GDM1 (cell line): ENCODE data around the gene RCCD1.
A peak's percentile ranks its signal among the peaks of the same experiment; 100 is the strongest.
"Not testable (repeated sequence)": the region's sequence is repeated elsewhere in the genome, so short reads cannot be mapped to it uniquely, and the experiment has no call there.

Experiments
- DNase-seq: peaks from one replicate; lab custom pipeline; 2025; lab: John Stamatoyannopoulos, UW

The RCCD1 gene

DNA sequence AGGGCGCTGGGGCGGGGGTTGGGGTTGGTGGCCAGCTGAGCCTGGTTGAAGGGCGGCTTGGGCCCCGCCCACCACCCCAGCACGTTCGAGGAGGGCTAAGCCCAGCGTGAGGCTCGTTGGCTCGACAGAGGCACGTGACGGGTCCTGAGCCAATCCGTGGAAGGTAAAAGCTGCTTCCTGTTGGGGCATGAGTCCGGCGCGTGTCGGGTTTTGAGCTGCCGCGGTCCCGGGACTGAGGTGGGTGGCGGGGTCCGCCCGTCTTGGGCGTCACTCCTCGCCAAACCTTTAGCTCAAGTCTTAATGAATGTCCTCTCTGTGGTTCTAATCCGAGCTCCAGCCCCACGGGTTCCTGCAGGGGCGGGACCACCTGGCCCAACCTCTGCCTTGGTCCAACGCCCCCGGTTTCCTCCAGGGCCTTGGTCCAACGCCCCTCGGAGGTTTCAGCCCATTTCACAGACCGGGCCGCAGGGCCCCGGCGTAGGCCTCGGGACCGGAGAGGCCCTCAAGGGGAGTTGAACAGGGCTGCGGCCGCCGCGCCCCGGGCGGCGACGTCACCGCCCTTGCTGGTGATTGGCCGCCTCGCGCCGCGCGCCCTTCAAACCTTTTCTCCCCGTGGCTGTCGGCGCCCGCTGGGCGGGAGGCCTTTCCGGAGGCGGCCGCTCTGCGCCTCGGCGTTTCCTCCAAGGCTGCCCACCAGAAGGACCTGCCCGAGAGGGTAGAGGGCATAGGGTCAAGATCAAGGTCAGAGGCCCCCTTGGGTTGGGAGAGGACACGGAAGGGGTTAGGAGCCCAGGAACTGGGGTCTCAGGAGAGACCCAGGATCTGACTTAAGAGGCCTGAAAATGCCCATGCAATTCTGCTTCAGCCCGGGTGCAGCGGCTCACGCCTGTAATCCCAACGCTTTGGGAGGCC, at the start of gene RCCD1:
Gene RCCD1 (plus strand): TSS at position 173 of the 912 bp plus-strand sequence. CDS start 1,851 bp downstream, outside the sequence.
- DNase-seq: peak; percentile 90

DNA sequence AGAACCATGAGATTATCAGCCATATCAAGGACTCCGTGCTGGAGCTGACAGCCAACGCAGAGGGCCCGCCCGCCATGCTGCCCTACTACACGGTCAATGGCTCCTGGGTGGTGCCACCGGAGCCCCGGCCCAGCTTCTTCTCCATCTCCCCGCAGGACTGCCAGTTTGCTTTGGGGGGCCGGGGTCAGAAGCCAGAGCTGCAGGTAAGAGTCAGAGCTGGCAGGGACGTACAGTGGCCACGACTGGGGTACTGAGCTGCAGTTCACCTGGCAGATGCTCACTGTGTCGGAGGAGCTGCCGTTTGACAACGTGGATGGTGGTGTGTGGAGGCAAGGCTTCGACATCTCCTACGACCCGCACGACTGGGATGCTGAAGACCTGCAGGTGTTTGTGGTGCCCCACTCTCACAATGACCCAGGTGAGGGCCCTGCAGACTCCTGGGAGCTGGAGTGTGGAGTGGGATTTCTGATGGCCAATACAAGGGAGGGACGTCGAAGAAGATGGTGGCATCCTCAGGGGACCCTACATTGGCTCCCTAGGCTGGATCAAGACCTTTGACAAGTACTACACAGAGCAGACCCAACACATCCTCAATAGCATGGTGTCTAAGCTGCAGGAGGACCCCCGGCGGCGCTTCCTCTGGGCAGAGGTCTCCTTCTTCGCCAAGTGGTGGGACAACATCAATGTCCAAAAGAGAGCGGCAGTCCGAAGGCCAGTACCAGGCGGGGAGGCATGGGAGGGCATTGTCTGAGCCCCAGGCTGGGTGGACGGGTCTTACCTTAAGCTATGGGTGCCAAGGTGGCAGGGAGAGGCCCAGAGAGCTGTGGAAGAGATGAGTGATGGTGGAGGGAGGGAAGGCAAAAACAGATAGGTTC, 49.1 kb upstream of the RCCD1 start:
- no peak for DNase-seq

- DNase-seq: no peak
Measured at GRCh38 chr15:90906181-90906849, 48.4 kb upstream of the RCCD1 start.

- DNase-seq: no peak
Measured at GRCh38 chr15:90907051-90907660, 47.5 kb upstream of the RCCD1 start.

DNA sequence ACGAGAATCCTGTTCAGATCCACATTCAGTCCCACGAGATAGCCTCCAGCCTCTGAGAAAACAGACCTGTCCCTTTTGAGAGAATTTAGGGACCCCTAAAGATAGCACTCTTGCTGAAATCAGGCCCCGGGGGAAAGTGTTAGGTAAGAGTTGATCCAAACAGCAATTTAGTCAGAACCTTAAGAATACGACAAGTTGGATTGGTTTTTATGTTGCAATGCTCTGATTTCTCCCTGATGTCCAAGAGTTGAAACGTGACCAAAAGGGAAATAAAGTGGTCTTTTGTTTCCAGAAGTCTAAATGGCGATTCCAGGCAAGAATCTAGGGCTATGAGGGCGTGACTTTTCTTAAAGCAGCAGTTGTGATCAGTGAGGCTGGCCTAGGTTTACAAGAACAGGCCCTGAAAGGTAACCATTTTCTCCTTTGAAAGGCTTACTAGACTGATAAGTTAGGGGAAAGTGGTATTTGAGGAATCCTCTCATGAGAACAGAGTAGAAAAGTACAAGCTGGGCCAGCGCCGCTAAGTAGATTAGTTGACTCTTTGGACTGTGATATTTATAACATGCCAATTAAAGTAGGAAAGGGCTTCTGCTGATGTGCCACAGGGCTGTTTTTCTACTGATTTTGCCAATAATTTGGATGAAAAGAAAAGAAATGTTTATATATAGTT, 46.7 kb upstream of the RCCD1 start:
- no peak for DNase-seq

- DNase-seq: not testable (repeated sequence)
Measured at GRCh38 chr15:90909449-90909848, 45.2 kb upstream of the RCCD1 start.

DNA sequence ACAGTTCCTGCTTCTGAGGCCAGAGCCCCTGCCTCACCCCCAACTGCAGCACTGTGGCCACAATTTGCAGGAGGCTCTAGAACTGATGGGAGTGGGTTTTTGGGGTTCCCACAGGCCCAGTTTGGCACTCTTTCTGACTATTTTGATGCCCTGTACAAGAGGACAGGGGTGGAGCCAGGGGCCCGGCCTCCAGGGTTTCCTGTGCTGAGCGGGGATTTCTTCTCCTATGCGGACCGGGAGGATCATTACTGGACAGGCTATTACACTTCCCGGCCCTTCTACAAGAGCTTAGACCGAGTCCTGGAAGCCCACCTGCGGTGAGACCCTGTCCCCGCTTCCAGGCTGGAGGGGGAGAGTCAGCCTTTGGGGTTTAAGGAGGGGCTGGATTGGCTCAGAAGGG, 44.7 kb upstream of the RCCD1 start:
- DNase-seq: no peak

- DNase-seq: no peak
Measured at GRCh38 chr15:90910441-90911301, 44.0 kb upstream of the RCCD1 start.

DNA sequence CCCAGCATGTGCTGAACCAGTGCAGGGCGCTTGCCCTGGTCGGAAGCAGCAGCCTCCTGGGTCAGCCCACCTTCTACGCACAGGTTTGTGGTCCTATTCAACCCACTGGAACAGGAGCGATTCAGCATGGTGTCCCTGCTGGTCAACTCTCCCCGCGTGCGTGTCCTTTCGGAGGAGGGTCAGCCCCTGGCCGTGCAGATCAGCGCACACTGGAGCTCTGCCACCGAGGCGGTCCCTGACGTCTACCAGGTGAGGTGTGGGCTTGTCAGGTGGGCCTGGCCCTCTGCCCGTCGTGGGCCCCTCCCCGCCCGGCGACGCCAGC, 43.4 kb upstream of the RCCD1 start:
- no peak for DNase-seq

DNA sequence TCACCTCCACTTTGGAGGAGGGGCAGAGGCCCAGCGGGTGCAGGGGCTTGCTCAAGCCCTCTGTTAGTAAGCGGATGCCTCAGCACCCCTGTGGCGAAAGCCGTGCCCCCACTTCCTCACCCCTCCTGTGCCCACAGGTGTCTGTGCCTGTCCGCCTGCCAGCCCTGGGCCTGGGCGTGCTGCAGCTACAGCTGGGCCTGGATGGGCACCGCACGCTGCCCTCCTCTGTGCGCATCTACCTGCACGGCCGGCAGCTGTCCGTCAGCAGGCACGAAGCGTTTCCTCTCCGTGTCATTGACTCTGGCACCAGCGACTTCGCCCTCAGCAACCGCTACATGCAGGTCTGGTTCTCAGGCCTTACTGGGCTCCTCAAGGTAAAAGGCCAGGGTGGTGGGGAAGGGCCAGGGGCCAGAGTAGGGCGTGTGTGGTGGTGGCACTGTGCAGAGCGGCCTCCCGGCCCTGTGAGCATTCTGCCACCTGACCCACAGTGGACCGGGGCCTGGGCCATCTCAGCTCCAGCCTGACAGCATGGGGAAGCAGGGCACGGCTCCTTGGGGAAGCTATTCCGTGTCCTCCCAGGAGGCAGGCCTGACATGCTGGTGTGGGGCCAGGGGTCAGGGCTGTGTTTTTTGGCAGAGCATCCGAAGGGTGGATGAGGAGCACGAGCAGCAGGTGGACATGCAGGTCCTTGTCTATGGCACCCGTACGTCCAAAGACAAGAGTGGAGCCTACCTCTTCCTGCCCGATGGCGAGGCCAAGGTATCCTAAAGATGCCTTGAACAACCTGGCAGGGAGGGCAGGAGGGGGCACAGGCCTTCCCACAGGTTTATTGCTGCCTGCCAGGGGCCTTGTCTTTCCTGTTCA, 42.5 kb upstream of the RCCD1 start:
- DNase-seq: no peak

GRCh38 chr15:90912770-90913075, 42.0 kb upstream of the RCCD1 start:
- no peak for DNase-seq

GRCh38 chr15:90913398-90913944, 41.2 kb upstream of the RCCD1 start:
- DNase-seq: no peak

GRCh38 chr15:90914305-90915080, 40.2 kb upstream of the RCCD1 start:
- DNase-seq: no peak

DNA sequence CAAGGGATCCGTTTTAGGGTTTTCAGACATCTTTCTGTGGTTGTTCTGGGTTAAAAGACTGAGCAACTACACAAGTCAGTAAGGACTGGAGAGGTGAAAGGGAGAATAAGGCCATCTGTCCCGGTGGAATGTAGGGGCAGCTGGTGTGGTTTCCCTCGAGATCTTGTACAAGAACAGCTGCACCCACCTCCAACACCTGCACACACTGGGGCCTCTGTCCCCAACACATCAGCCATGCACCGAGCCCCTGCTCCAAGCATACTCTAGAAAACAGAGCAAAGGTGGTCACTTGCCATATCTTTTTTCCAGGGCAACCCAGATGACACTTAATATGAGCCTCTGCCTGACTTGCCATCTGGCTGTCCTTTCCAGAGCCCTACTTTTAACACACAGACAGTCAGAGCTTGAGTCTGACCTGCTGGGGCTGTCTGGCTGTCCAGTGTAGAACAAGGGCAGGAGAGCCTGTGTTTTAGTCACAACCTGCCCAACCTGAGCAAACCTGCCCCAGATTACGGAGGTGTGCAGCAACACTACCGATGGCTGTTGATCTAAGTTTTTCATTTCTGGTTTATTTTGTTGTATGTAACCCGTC, 39.4 kb upstream of the RCCD1 start:
- no peak for DNase-seq

DNA sequence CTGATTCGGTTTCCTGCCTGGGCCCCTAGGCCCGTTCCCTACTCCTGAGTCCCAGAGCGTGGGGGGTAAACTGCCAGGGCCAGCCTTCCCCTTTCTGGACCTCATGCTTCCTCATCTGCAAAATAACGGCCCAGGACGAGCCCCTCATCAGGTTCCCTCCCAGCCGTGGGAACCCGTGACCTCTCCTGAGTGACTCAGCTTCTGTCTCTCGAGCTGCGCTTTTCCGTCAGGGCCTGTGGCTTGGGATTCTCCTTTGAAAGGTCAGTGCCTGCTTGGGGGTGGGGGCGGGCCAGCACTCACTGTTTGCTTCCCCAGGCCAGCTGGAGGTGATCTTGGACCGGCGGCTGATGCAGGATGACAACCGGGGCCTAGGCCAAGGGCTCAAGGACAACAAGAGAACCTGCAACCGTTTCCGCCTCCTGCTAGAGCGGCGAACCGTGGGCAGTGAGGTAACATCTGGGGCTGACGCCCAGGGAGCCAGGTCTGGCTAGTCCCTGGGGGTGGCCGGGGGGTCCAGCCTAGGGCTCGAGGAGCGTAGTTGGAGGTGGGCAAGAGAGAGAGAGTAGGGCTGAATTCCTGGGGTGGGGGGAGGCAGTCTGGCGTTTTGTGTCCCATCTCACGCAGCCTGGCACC, 38.8 kb upstream of the RCCD1 start:
- peak; percentile 82 for DNase-seq

DNA sequence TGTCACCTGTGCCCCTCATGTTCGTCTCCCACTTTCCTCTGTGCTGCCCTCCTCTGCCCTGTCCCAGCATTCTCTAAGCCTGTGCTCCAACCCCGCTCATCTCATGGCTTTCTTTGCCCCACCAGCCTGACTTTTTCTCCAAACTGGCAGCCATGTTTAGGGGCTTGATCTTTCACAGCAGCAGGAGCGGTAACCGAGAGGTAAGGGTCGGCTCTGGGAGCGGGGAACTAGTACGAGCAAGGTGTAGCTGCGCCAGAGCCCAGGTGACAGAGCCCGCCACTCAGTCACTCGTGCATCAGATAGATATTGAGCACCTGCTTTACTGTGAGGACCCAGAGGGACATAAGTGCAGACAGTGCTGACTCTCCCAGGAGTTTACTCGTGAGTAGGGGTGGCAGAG, 38.2 kb upstream of the RCCD1 start:
- DNase-seq: no peak

GRCh38 chr15:90917569-90917968, 37.1 kb upstream of the RCCD1 start:
- DNase-seq: no peak
